DMS 273 treated with DMSO at 0.1 percent for 48 hours (cell line): ENCODE measurements around the gene PCDHA1.
A peak's percentile ranks its signal among the peaks of the same experiment; 100 is the strongest.

Experiments
- DNase-seq: peaks from one replicate; lab custom pipeline; 2025; lab: John Stamatoyannopoulos, UW

Gene PCDHA1

DNA sequence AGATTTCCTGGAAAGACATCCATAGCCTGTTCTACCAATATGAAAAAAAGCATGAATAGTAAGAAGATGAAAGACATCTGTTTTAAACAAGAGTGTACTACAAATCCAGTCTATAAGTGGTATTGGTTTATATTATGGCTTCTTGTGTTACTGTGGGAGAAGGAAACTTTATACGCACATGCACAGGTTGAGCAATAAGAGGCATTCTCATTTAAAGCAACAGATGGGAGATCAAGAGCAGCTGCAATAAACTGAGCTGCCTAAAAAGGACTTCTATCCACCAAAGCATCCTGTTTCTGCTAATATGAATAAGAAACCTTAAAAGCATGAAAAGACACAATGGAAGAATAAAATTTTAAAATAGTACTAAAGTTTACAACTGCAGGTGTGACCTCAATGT is 256.6 kb downstream of the PCDHA1 start:
- DNase-seq, result peak; percentile 71

DNA sequence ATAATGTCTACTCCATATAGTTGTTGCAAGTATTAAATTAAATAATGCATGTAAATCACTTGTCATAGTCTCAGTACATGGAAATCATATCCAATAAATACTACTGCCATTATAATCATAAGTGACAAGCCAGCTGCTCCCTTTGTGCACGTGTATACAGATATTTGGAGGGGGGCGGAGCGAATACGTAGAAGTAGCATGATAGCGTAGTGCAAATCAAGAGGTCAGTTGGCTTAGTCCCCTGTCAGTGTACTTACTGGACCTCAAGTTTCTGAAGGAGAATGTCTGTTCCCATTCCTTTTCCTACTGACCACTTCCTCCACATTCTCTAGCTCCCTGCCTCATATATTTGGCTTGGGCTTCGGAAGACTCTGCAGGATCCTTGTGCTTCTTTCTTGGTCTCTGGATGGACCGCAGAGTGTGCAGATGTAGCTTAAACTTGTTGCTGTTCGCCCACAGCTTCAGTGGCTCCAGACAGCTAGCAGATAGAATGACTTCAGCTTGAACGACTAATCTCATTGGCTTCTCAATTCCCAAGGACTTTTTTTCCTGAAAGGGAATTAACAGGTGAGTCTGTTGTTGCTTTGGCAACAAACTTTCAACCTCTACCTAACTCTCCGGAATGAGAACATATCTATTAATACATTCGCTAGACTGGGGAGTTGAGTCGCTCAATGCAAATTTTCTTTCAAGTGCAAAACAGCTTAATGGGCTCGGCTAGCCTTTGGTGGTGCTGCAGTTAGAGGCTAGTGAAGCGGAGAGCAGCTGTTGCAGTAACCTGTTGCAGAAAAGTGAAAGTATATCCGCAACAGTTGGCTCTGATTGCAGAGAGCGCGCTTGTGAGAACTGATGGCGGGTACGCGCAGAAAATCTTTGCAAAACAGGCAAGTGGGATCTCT is 264.9 kb downstream of the PCDHA1 start, which contains the start of gene PCDHB1:
Gene PCDHB1 (plus strand): TSS at position 753 of the 899 bp plus-strand sequence. CDS start 97 bp downstream, at position 850.
- DNase-seq, result peak; percentile 40

DNA sequence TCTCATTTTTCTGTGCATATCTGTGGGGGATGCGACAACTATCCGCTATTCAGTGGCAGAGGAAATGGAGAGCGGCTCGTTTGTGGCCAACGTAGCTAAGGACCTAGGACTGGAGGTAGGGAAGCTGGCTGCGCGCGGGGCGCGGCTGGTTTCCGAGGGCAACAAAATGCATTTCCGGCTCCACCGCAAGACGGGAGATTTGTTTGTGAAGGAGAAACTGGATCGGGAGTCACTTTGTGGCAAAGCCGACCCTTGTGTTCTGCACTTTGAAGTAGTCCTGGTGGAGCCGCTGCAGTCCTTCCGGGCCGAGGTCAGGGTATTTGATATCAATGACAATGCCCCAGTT is 265.6 kb downstream of the PCDHA1 start:
- DNase-seq, result no peak
